HepG2 (cell line): ENCODE measurements around the gene ODAPH. TPM values are rescaled to one million over a fixed set of nuclear protein-coding genes. Genes with fewer than 3 reads are reported as not detected.

Source experiments
- ATAC-seq: fragments of 200-7000 bp; cut with Tn5 transposase; 3 replicates; pipeline ENCODE4 v1.9.1; 2020; ENCODE audit warnings: mild to moderate bottlenecking, moderate library complexity
- BruUV-seq: library from RNA; stranded (reverse); fragments of 400-500 nt; replicated peaks from 2 replicates; lab custom pipeline; 2021; lab: Mats Ljungman, UMichigan
- CTCF ChIA-PET: fragments of 300-600 bp; formaldehyde crosslinking; extraction: SDS; loops from one replicate; lab custom pipeline; 2021; ENCODE audit warnings: low total read pairs, inconsistent platforms, low intra/inter-chr PET ratio; lab: Yijun Ruan, JAX
- POLR2A ChIA-PET: fragments of 350-600 bp; sonication (Branson Sonifier 250); formaldehyde crosslinking; loops from one replicate; lab custom pipeline; 2020; ENCODE audit warnings: antibody characterized with exemption, inconsistent platforms; lab: Yijun Ruan, JAX
- DNase-seq: peaks from one replicate; pipeline ENCODE4 v3.0.0-alpha.2; 2015; ENCODE audit warnings: low spot score
- FAIRE-seq: peaks from 3 replicates; lab custom pipeline; 2011; peaks lifted over from hg19 to GRCh38; lab: Jason Lieb, UNC
- H2AFZ ChIP-seq: one replicate; pipeline ENCODE4 v1.6.1; 2011; ENCODE audit warnings: low read length, inconsistent platforms
- H3K27ac ChIP-seq: fragments of 300-600 bp; 3 replicates; pipeline ENCODE4 v1.8.0; 2011; ENCODE audit warnings: mixed run types, mild to moderate bottlenecking, mixed read lengths, low read length, inconsistent platforms; ENCODE audit not compliant: insufficient read depth; ENCODE audit errors: extremely low read length
- H3K27me3 ChIP-seq, 2 experiments: fragments of 200-600 bp in 1 of 2; 2 replicates in 1 of 2; 3 replicates in 1 of 2; pipeline versions ENCODE4 v1.6.0 to v1.8.0; 2011; ENCODE audit warnings: low read length in 2 of 2, mild to moderate bottlenecking in 2 of 2, moderate library complexity in 2 of 2, inconsistent platforms in 1 of 2; ENCODE audit not compliant: insufficient read depth in 2 of 2, control insufficient read depth in 1 of 2
- H3K36me3 ChIP-seq, 2 experiments: fragments of 200-600 bp in 1 of 2; replicated peaks in 1 of 2; 2 replicates in 1 of 2; 3 replicates in 1 of 2; pipeline versions ENCODE4 v1.5.1 to v1.8.0; 2011; ENCODE audit warnings: low read length in 2 of 2, inconsistent platforms in 1 of 2; ENCODE audit not compliant: insufficient read depth in 2 of 2, control insufficient read depth in 1 of 2
- H3K4me1 ChIP-seq: 2 replicates; pipeline ENCODE4 v1.5.1; 2012; ENCODE audit warnings: low read length, inconsistent platforms; ENCODE audit not compliant: insufficient read depth
- H3K4me2 ChIP-seq: 2 replicates; pipeline ENCODE4 v1.6.0; 2011; ENCODE audit warnings: low read depth, low read length, inconsistent platforms
- H3K4me3 ChIP-seq, 3 experiments: fragments of 200-600 bp in 1 of 3; sonication (generic), shearing (Covaris generic) in 1 of 3; replicated peaks in 1 of 3; 2 replicates each; pipeline ENCODE4 v1.5.1; 2011 to 2016; ENCODE audit warnings: low read length in 3 of 3, inconsistent platforms in 2 of 3, low read depth in 2 of 3, mild to moderate bottlenecking in 2 of 3, control low read depth in 1 of 3, mixed read lengths in 1 of 3; ENCODE audit not compliant: insufficient read depth in 1 of 3
- H3K79me2 ChIP-seq: one replicate; pipeline ENCODE4 v1.6.1; 2011; ENCODE audit warnings: low read length, inconsistent platforms; ENCODE audit not compliant: insufficient read depth
- H3K9ac ChIP-seq: 2 replicates; pipeline ENCODE4 v1.6.0; 2011; ENCODE audit warnings: mild to moderate bottlenecking, low read depth, low read length, inconsistent platforms; ENCODE audit not compliant: insufficient read depth
- H3K9me3 ChIP-seq: 2 replicates; pipeline ENCODE4 v1.5.1; 2012; ENCODE audit warnings: mild to moderate bottlenecking, low read length
- H4K20me1 ChIP-seq: 2 replicates; pipeline ENCODE4 v1.6.0; 2011; ENCODE audit warnings: inconsistent platforms, mild to moderate bottlenecking, low read length, moderate library complexity; ENCODE audit not compliant: insufficient read depth
- ATF6 ChIP-seq: sonication (generic); formaldehyde crosslinking; conservative IDR thresholded peaks from 2 replicates; pipeline ENCODE4 v1.4.0; 2020; ENCODE audit warnings: missing genetic modification reagents
- CENPT ChIP-seq: sonication (generic); formaldehyde crosslinking; IDR thresholded peaks from 2 replicates; pipeline ENCODE4 v1.8.0; 2022; ENCODE audit warnings: low read depth, mild to moderate bottlenecking, moderate library complexity, missing genetic modification reagents
- GATA4 ChIP-seq: sonication (generic); IDR thresholded peaks from 2 replicates; pipeline ENCODE4 v1.6.1; 2016; ENCODE audit warnings: antibody characterized with exemption, low read depth, borderline replicate concordance
- KDM1A ChIP-seq: IDR thresholded peaks from 2 replicates; pipeline ENCODE4 v1.6.1; 2016; ENCODE audit warnings: missing compliant biosample characterization
- MBNL3 ChIP-seq: fragments of 250-450 bp; sonication (Bioruptor Pico); conservative IDR thresholded peaks from 2 replicates; pipeline ENCODE4 v1.8.0; 2022; ENCODE audit warnings: mild to moderate bottlenecking, inconsistent platforms
- MYNN ChIP-seq: sonication (generic); formaldehyde crosslinking; IDR thresholded peaks from 2 replicates; pipeline ENCODE4 v1.4.0; 2020; ENCODE audit warnings: mild to moderate bottlenecking, low read depth, missing genetic modification reagents
- PRDM4 ChIP-seq: sonication (generic); formaldehyde crosslinking; IDR thresholded peaks from 2 replicates; pipeline ENCODE4 v1.9.0; 2021; ENCODE audit warnings: missing genetic modification reagents, borderline replicate concordance
- SYNCRIP ChIP-seq: fragments of 200-400 bp; formaldehyde crosslinking; IDR thresholded peaks from 2 replicates; pipeline ENCODE4 v1.6.1; 2018; ENCODE audit warnings: mild to moderate bottlenecking, low read depth, low read length; ENCODE audit not compliant: insufficient read depth
- TERF1 ChIP-seq: sonication (generic); formaldehyde crosslinking; IDR thresholded peaks from 2 replicates; pipeline ENCODE4 v1.8.0; 2022; ENCODE audit warnings: mild to moderate bottlenecking, missing genetic modification reagents, moderate library complexity
- UBTF ChIP-seq: sonication (generic); formaldehyde crosslinking; IDR thresholded peaks from 2 replicates; pipeline ENCODE4 v1.4.0; 2020; ENCODE audit warnings: mild to moderate bottlenecking, missing genetic modification reagents
- YEATS2 ChIP-seq: sonication (generic); formaldehyde crosslinking; IDR thresholded peaks from 2 replicates; pipeline ENCODE4 v1.4.0; 2020; ENCODE audit warnings: missing genetic modification reagents, borderline replicate concordance
- ZFY ChIP-seq: sonication (generic); formaldehyde crosslinking; IDR thresholded peaks from 2 replicates; pipeline ENCODE4 v1.4.0; 2020; ENCODE audit warnings: missing genetic modification reagents
- ZNF34 ChIP-seq: sonication (generic); formaldehyde crosslinking; IDR thresholded peaks from 2 replicates; pipeline ENCODE4 v1.4.0; 2020; ENCODE audit warnings: mild to moderate bottlenecking, missing genetic modification reagents, borderline replicate concordance
- ZNF543 ChIP-seq: sonication (generic); formaldehyde crosslinking; IDR thresholded peaks from 2 replicates; pipeline ENCODE4 v1.4.0; 2020; ENCODE audit warnings: mild to moderate bottlenecking, missing genetic modification reagents
- WGBS: methylation state at CpG from one replicate; pipeline ENCODE4 v1.1.6; 2017; ENCODE audit warnings: low lambda C conversion rate; 5-methylcytosine and 5-hydroxymethylcytosine counted together
- in situ Hi-C: cut with HindIII; loops from 2 replicates; pipeline ENCODE4 v1.10.0; 2017; ENCODE audit warnings: low pct_unique_long_range_greater_than_20kb; ENCODE audit not compliant: extremely low pct_ligation_motif_present
- intact Hi-C: fragments of 100-400 bp; cut with micrococcal nuclease; formaldehyde crosslinking; loops from one replicate; pipeline ENCODE4 v1.10.0; 2022; ENCODE audit not compliant: unreplicated experiment
- polyA plus RNA-seq, 8 experiments: library from polyadenylated mRNA; depleted of rRNA in 3 of 8; stranded (reverse) in 7 of 8; unstranded in 1 of 8; fragments of >200 nt; fragmentation: Illumina TruSeq in 4 of 8; extraction: Trizol in 4 of 8; gene quantifications; 2 replicates each; pipeline versions ENCODE4 v1.2.1 to v1.2.3, GENCODE V29; 2011 to 2016; ENCODE audit warnings: low read depth in 4 of 8, missing spikeins in 1 of 8, mixed read lengths in 1 of 8; ENCODE audit not compliant: insufficient read depth in 1 of 8
- total RNA-seq, 5 experiments: library from RNA; depleted of rRNA; stranded (reverse); fragments of >200 nt; fragmentation: Illumina TruSeq; extraction: Trizol; gene quantifications; 2 replicates each; pipeline ENCODE4 v1.2.3, GENCODE V29; 2016; ENCODE audit warnings: low read depth in 1 of 5

The ODAPH gene
- total and polyA plus RNA-seq, 2 of the 13 experiments (the other 11 are each of a cell fraction or from before 2014, with no cell fraction given) = 0.50 TPM; not detected in 1

GRCh38 chr4:75514131-75514948 lies 41.5 kb upstream of the ODAPH start, which contains the start of the genes RCHY1 and THAP6:
Gene RCHY1 (minus strand): TSS chr4:75514403. CDS start chr4:75514286, 117 bp downstream.
Gene THAP6 (plus strand): TSS chr4:75514473. CDS start chr4:75515453, 980 bp downstream.
- Histone ChIP-seq H3K36me3 (peaks cover 2 to 16% of the 10 kb centered on the region in 2 experiments), H3K4me3 (peak within 1 kb of the TSS; percentile 81 to 98 (median 89)), H3K27me3 (no peaks in the 10 kb centered on the region; a peak in 1 of 5 replicates), H3K9ac (peak within 1 kb of the TSS; percentile 88), H3K4me1 (peaks cover 45% of the 10 kb centered on the region), H3K4me2 (peak within 1 kb of the TSS; percentile 85), H3K79me2 (peaks cover 53% of the 10 kb centered on the region), H2AFZ (peak within 1 kb of the TSS; percentile 72), H3K27ac (peak within 1 kb of the TSS; percentile 77), H4K20me1 (no peaks in the 10 kb centered on the region), H3K9me3 (no peaks in the 10 kb centered on the region)
- TSS peak; percentile 79 for BruUV-seq
- WGBS = 2% methylated on average over 34 of the region's 61 CpGs
- POLR2A ChIA-PET = interaction anchor here (0.8 to 2.8 kb wide), 9 partner anchors 9 to 210 kb away, joined by 3 to 19 read pairs (median 4); partner anchors contain the start of gene USO1
- ATAC-seq (peak; percentile 98), DNase-seq (peak; percentile 96), FAIRE-seq (peak; percentile 91)
- in situ Hi-C loops (no loop called here), intact Hi-C loops (no loop called here)
- CTCF ChIA-PET = no interaction called here
- TF ChIP-seq TERF1 (CRISPR knock-in tag) (no peak), KDM1A (no peak; the same call in 1 of the 2 replicates), PRDM4 (CRISPR knock-in tag) (no peak), MYNN (no peak), CENPT (CRISPR knock-in tag) (no peak), ZNF543 (CRISPR knock-in tag) (peak; percentile 66; the same call in 1 of the 2 replicates), SYNCRIP (no peak), ZNF34 (CRISPR knock-in tag) (peak; percentile 49; the same call in 1 of the 2 replicates), ATF6 (CRISPR knock-in tag) (0 out of 2 replicates have a peak, but pooled peaks have one; percentile 48), ZFY (CRISPR knock-in tag) (peak; percentile 76), MBNL3 (CRISPR knock-in tag) (no peak), GATA4 (0 out of 2 replicates have a peak, but pooled peaks have one; percentile 49), UBTF (peak; percentile 92), YEATS2 (CRISPR knock-in tag) (peak; percentile 92; the same call in 1 of the 2 replicates)
